Mesothelial cell of epicardium (in vitro differentiated cells): Measurements from ENCODE around the gene FAM89B. TPM values are rescaled to one million over a fixed set of nuclear protein-coding genes. Genes with fewer than 3 reads are reported as not detected.

Experiments used
- DNase-seq, 2 experiments: peaks; one replicate each; pipeline ENCODE4 v3.0.0; 2021; ENCODE audit warnings: low spot score in 2 of 2; ENCODE audit not compliant: unreplicated experiment in 2 of 2
- H3K27ac Mint-ChIP-seq: 2 replicates; pipeline ENCODE4 v1.8.0; 2021; ENCODE audit warnings: mixed read lengths
- H3K27me3 Mint-ChIP-seq: 2 replicates; pipeline ENCODE4 v1.8.0; 2021; ENCODE audit warnings: low read depth, mixed read lengths
- H3K36me3 Mint-ChIP-seq: 2 replicates; pipeline ENCODE4 v1.8.0; 2021; ENCODE audit warnings: mixed read lengths
- H3K4me1 Mint-ChIP-seq: 2 replicates; pipeline ENCODE4 v1.8.0; 2021; ENCODE audit warnings: mixed read lengths
- H3K4me3 Mint-ChIP-seq: 2 replicates; pipeline ENCODE4 v1.8.0; 2021; ENCODE audit warnings: mild to moderate bottlenecking, moderate library complexity, mixed read lengths
- H3K9me3 Mint-ChIP-seq: 2 replicates; pipeline ENCODE4 v1.8.0; 2021; ENCODE audit warnings: mixed read lengths
- total RNA-seq: library from RNA; stranded (reverse); gene quantifications from 3 replicates; pipeline ENCODE4 v1.2.1, GENCODE V29; 2021
- TF ChIP-seq, protein P1 (sequence below): fragments of 200-600 bp; sonication (generic); IDR thresholded peaks from one replicate; pipeline ENCODE4 v1.5.0; 2021; ENCODE audit warnings: antibody characterized with exemption; ENCODE audit not compliant: unreplicated experiment

Gene FAM89B
- total RNA-seq, 1 donor from 2014 or later = 57.6 TPM

GRCh38 chr11:65538232-65538914, 34.0 kb upstream of the FAM89B start:
- TF ChIP-seq, protein P1, sequence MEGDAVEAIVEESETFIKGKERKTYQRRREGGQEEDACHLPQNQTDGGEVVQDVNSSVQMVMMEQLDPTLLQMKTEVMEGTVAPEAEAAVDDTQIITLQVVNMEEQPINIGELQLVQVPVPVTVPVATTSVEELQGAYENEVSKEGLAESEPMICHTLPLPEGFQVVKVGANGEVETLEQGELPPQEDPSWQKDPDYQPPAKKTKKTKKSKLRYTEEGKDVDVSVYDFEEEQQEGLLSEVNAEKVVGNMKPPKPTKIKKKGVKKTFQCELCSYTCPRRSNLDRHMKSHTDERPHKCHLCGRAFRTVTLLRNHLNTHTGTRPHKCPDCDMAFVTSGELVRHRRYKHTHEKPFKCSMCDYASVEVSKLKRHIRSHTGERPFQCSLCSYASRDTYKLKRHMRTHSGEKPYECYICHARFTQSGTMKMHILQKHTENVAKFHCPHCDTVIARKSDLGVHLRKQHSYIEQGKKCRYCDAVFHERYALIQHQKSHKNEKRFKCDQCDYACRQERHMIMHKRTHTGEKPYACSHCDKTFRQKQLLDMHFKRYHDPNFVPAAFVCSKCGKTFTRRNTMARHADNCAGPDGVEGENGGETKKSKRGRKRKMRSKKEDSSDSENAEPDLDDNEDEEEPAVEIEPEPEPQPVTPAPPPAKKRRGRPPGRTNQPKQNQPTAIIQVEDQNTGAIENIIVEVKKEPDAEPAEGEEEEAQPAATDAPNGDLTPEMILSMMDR = no peak
- no peak overlapping the region for H3K27ac Mint-ChIP-seq
- DNase-seq = no peak
- peaks cover 3% of the 10 kb centered on the region for H3K27me3 Mint-ChIP-seq
- peaks cover 9% of the 10 kb centered on the region for H3K36me3 Mint-ChIP-seq
- no peaks in the 10 kb centered on the region for H3K9me3 Mint-ChIP-seq
- H3K4me1 Mint-ChIP-seq = peaks cover 16% of the 10 kb centered on the region
- no peak overlapping the region for H3K4me3 Mint-ChIP-seq

DNA sequence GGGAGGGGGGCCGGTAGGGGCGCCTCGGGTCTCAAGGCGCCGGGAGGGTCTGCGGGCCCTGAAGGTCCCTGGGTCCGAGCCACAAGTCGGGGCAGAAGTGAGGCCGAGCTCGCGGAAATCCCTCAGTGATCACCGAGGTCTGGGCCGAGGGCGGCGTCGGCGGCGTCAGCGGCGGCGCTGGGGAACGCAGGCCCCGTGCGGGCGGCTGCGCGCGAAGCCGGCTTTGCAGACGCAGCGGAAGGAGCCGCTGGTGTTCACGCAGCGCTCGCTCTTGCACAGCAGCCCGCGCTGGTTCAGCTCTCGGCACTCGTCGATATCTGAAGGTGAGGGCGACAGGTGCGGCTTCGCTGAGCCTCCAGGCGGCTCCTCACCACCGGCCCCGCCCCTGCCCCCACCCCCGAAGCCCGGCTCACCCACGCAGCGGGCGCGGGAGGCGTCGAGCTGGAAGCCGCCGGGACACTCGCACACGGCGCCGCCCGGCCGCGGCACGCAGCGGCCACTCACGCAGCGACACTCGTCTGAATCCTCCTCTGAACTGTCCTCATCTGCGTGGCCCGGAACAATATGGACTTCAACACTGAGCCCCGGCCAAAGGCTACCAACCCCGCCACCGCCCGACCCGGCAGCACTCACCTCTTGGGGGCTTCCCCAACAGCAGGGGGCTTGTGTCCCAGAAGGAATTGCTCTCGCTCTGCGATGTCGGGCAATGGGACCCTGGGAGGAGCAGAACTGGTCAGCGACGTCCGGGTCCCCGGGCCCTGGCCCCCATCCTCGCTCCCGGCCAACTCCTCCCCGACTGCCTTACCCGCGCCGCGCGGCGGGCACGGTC, 33.2 kb upstream of the FAM89B start:
- DNase-seq = no peak
- Mint-ChIP-seq H3K27ac (no peak overlapping the region), H3K36me3 (peaks cover 13% of the 10 kb centered on the region), H3K9me3 (no peaks in the 10 kb centered on the region), H3K4me1 (peaks cover 16% of the 10 kb centered on the region), H3K4me3 (peak overlapping the region; percentile 34), H3K27me3 (peaks cover 3% of the 10 kb centered on the region)
- TF ChIP-seq, protein P1 = no peak

GRCh38 chr11:65539744-65540289, 32.5 kb upstream of the FAM89B start:
- Mint-ChIP-seq H3K27me3 (peaks cover 3% of the 10 kb centered on the region), H3K4me1 (peaks cover 16% of the 10 kb centered on the region), H3K4me3 (peak overlapping the region; percentile 64), H3K9me3 (no peaks in the 10 kb centered on the region), H3K36me3 (peaks cover 20% of the 10 kb centered on the region), H3K27ac (no peak overlapping the region)
- DNase-seq = no peak
- TF ChIP-seq, protein P1 = no peak

GRCh38 chr11:65540290-65541092, 31.8 kb upstream of the FAM89B start:
- H3K4me3 Mint-ChIP-seq = peak overlapping the region; percentile 64
- H3K4me1 Mint-ChIP-seq = peaks cover 18% of the 10 kb centered on the region
- TF ChIP-seq, protein P1 = peak; percentile 85
- peaks cover 3% of the 10 kb centered on the region for H3K27me3 Mint-ChIP-seq
- H3K36me3 Mint-ChIP-seq = peaks cover 27% of the 10 kb centered on the region
- DNase-seq = peak; percentile 80 to 87
- H3K27ac Mint-ChIP-seq = no peak overlapping the region
- H3K9me3 Mint-ChIP-seq = no peaks in the 10 kb centered on the region
